GM23338 (cell line): Measurements from ENCODE around the gene KCNA2. TPM values are rescaled to one million over a fixed set of nuclear protein-coding genes. Genes with fewer than 3 reads are reported as not detected.

Source experiments
- ATAC-seq: fragments of 200-7000 bp; cut with Tn5 transposase; 3 replicates; pipeline ENCODE4 v1.9.1; 2020
- DNase-seq: peaks from one replicate; pipeline ENCODE4 v3.0.0-alpha.2; 2015; ENCODE audit warnings: low spot score
- H2AFZ ChIP-seq: fragments of 200-600 bp; sonication (generic); 2 replicates; pipeline ENCODE4 v1.8.0; 2016; ENCODE audit warnings: antibody characterized with exemption, mild to moderate bottlenecking, moderate library complexity
- H3F3A ChIP-seq: fragments of 200-600 bp; sonication (generic); replicated peaks from 2 replicates; pipeline ENCODE4 v1.8.0; 2017; ENCODE audit warnings: antibody characterized with exemption, mixed run types, low read depth
- H3K27ac ChIP-seq: fragments of 200-600 bp; sonication (generic); 2 replicates; pipeline ENCODE4 v1.6.1; 2016; ENCODE audit warnings: low read depth
- H3K27me3 ChIP-seq: fragments of 200-600 bp; sonication (generic); 2 replicates; pipeline ENCODE4 v1.8.0; 2016; ENCODE audit warnings: mild to moderate bottlenecking, mixed run types, moderate library complexity; ENCODE audit not compliant: insufficient read depth
- H3K36me3 ChIP-seq: fragments of 200-600 bp; sonication (generic); 2 replicates; pipeline ENCODE4 v1.8.0; 2016; ENCODE audit warnings: mild to moderate bottlenecking; ENCODE audit not compliant: insufficient read depth
- H3K4me1 ChIP-seq: fragments of 200-600 bp; sonication (generic); 2 replicates; pipeline ENCODE4 v1.8.0; 2016; ENCODE audit warnings: mild to moderate bottlenecking, moderate library complexity; ENCODE audit not compliant: insufficient read depth
- H3K4me2 ChIP-seq: fragments of 200-600 bp; sonication (generic); 2 replicates; pipeline ENCODE4 v1.7.1; 2017; ENCODE audit warnings: mixed run types
- H3K4me3 ChIP-seq: fragments of 200-600 bp; sonication (generic); 2 replicates; pipeline ENCODE4 v1.6.1; 2016; ENCODE audit warnings: mixed run types
- H3K79me2 ChIP-seq: fragments of 200-600 bp; sonication (generic); replicated peaks from 2 replicates; pipeline ENCODE4 v1.8.0; 2017; ENCODE audit warnings: mild to moderate bottlenecking; ENCODE audit not compliant: insufficient read depth
- H3K9me2 ChIP-seq: fragments of 200-600 bp; sonication (generic); 2 replicates; pipeline ENCODE4 v1.8.0; 2017; ENCODE audit not compliant: insufficient read depth
- H4K20me1 ChIP-seq: fragments of 200-600 bp; sonication (generic); replicated peaks from 2 replicates; pipeline ENCODE4 v1.8.0; 2017; ENCODE audit warnings: mild to moderate bottlenecking; ENCODE audit not compliant: insufficient read depth
- H3K27ac Mint-ChIP-seq: 2 replicates; pipeline ENCODE4 v1.8.0; 2020; ENCODE audit warnings: inconsistent platforms, mild to moderate bottlenecking, moderate library complexity, mixed read lengths
- H3K27me3 Mint-ChIP-seq: 3 replicates; pipeline ENCODE4 v1.8.0; 2022; ENCODE audit warnings: low read depth, mild to moderate bottlenecking, moderate library complexity, mixed read lengths, inconsistent platforms; ENCODE audit not compliant: insufficient read depth, poor library complexity
- H3K36me3 Mint-ChIP-seq: 3 replicates; pipeline ENCODE4 v1.8.0; 2021; ENCODE audit warnings: low read depth, mild to moderate bottlenecking, inconsistent platforms, moderate library complexity, mixed read lengths
- H3K4me1 Mint-ChIP-seq: 3 replicates; pipeline ENCODE4 v1.8.0; 2020; ENCODE audit warnings: mild to moderate bottlenecking, inconsistent platforms, mixed read lengths
- H3K4me3 Mint-ChIP-seq: 3 replicates; pipeline ENCODE4 v1.8.0; 2021; ENCODE audit warnings: moderate library complexity, mild to moderate bottlenecking, inconsistent platforms, mixed read lengths
- H3K9me3 Mint-ChIP-seq: 3 replicates; pipeline ENCODE4 v1.8.0; 2020; ENCODE audit warnings: moderate library complexity, mild to moderate bottlenecking, inconsistent platforms, mixed read lengths
- EZH2 ChIP-seq: fragments of 200-600 bp; sonication (generic); IDR thresholded peaks from one replicate; pipeline ENCODE4 v1.8.0; 2017; ENCODE audit warnings: antibody characterized with exemption, mild to moderate bottlenecking, low read depth; ENCODE audit not compliant: unreplicated experiment
- JUNB ChIP-seq: IDR thresholded peaks from one replicate; pipeline ENCODE4 v1.6.1; 2016; ENCODE audit warnings: antibody characterized with exemption; ENCODE audit not compliant: unreplicated experiment
- NANOG ChIP-seq: IDR thresholded peaks from 2 replicates; pipeline ENCODE4 v1.6.1; 2016; ENCODE audit warnings: antibody characterized with exemption, borderline replicate concordance
- ZNF331 ChIP-seq: fragments of 250-450 bp; sonication (Bioruptor Pico); IDR thresholded peaks from 2 replicates; pipeline ENCODE4 v1.5.0; 2020; ENCODE audit warnings: low read depth, mild to moderate bottlenecking, moderate library complexity
- polyA plus RNA-seq: library from polyadenylated mRNA; unstranded; fragments of >200 nt; fragmentation: Nextera tagmentation; extraction: Ambion mirVana; gene quantifications from 2 replicates; pipeline ENCODE4 v1.2.1, GENCODE V29; 2016
- total RNA-seq: library from RNA; depleted of rRNA; stranded (reverse); fragments of >200 nt; shearing (Covaris generic); gene quantifications from 2 replicates; pipeline ENCODE4 v1.2.3, GENCODE V29; 2014
- TF ChIP-seq, protein P1 (sequence below): IDR thresholded peaks from one replicate; pipeline ENCODE4 v1.6.1; 2018; ENCODE audit warnings: antibody characterized with exemption; ENCODE audit not compliant: unreplicated experiment
- TF ChIP-seq, protein P2 (sequence below), 2 experiments: fragments of 200-600 bp in 1 of 2; sonication (generic) in 1 of 2; conservative IDR thresholded peaks; 2 replicates each; pipeline versions ENCODE4 v1.5.1 to v1.6.1; 2016 to 2017; ENCODE audit warnings: antibody characterized with exemption in 2 of 2, low read depth in 2 of 2, mild to moderate bottlenecking in 2 of 2, moderate library complexity in 1 of 2
- TF ChIP-seq, protein P3 (sequence below): fragments of 250-450 bp; sonication (Bioruptor Pico); IDR thresholded peaks from 2 replicates; pipeline ENCODE4 v1.5.0; 2020; ENCODE audit warnings: mild to moderate bottlenecking, moderate library complexity

Gene KCNA2
- total and polyA plus RNA-seq, 2 experiments from 2014 or later = 0.11 to 1.5 TPM

DNA sequence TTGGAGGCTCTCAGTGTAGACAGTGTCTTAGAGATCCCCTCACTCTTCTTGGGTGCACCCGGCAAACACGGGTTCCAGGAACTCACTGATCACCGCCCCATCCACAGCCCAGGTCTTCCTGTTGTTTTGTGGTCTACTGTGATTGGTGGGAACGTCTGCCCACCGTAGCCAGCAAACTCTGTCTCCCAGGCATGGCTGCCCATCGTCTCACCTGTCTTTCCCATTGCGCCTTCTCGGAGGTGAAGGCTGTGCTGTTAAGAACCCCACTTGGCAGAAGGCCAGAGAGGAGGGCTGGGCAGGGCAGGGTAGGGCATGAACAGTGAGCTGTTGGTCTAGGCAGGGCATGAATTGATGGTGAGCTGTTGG, 14.1 kb upstream of the KCNA2 start (continued):
- TF ChIP-seq, protein P1, sequence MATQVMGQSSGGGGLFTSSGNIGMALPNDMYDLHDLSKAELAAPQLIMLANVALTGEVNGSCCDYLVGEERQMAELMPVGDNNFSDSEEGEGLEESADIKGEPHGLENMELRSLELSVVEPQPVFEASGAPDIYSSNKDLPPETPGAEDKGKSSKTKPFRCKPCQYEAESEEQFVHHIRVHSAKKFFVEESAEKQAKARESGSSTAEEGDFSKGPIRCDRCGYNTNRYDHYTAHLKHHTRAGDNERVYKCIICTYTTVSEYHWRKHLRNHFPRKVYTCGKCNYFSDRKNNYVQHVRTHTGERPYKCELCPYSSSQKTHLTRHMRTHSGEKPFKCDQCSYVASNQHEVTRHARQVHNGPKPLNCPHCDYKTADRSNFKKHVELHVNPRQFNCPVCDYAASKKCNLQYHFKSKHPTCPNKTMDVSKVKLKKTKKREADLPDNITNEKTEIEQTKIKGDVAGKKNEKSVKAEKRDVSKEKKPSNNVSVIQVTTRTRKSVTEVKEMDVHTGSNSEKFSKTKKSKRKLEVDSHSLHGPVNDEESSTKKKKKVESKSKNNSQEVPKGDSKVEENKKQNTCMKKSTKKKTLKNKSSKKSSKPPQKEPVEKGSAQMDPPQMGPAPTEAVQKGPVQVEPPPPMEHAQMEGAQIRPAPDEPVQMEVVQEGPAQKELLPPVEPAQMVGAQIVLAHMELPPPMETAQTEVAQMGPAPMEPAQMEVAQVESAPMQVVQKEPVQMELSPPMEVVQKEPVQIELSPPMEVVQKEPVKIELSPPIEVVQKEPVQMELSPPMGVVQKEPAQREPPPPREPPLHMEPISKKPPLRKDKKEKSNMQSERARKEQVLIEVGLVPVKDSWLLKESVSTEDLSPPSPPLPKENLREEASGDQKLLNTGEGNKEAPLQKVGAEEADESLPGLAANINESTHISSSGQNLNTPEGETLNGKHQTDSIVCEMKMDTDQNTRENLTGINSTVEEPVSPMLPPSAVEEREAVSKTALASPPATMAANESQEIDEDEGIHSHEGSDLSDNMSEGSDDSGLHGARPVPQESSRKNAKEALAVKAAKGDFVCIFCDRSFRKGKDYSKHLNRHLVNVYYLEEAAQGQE = no peak
- TF ChIP-seq EZH2 = no peak

DNA sequence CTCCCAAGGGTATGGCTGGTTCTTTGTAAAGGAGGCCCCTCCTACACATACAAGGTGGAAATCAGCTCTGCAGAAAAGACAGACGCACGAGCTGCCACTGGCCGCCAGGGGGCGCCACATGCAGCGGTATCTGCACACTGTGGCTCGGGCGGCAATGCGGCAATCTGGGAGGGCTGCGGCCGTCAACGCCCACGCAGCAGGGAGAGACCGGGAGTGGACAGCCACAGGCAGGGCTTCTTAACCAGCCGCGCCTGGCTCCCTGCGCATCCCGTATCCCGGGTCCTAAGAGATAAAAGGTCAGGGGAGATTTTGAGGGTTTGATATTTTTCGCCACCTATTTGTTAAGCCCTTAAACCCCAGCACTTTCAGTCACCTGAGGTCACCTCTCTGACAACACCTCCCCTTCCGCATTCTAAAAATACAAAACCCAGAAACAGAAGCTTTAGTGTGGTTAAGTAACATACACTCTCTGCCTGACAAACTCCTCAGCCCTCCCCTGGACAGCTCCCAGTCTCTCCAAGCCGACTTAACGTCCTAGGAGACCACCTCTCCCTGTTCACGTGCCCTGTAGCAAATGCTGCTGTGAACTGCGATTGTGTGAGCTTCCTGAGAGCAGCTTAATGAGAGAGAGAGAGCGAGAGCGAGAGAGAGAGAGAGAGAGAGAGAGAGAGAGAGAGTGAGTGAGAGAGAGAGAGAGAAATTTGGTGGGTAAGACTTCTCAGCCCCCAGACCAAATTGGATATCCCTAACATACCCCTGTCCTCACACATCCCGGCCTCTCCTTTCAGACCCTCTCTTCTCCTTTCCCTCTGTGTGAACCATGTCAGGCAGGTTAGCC, 13.5 kb upstream of the KCNA2 start:
- H3K9me2 ChIP-seq = no peaks in the 10 kb centered on the region
- DNase-seq = peak; percentile 89
- no peaks in the 10 kb centered on the region for H3K4me1 ChIP-seq
- no peaks in the 10 kb centered on the region; the same call in 2 of the 3 replicates for H3K9me3 Mint-ChIP-seq
- no peaks in the 10 kb centered on the region for H4K20me1 ChIP-seq
- ATAC-seq = peak; percentile 93
- H3K36me3 ChIP-seq = no peaks in the 10 kb centered on the region
- H3F3A ChIP-seq = no peaks in the 10 kb centered on the region
- no peak overlapping the region for H3K27ac Mint-ChIP-seq
- peaks cover 11% of the 10 kb centered on the region for H3K4me1 Mint-ChIP-seq
- H3K36me3 Mint-ChIP-seq = no peaks in the 10 kb centered on the region
- peak overlapping the region; percentile 98 for H2AFZ ChIP-seq
- peak overlapping the region; percentile 54 for H3K4me3 ChIP-seq
- no peak overlapping the region for H3K27ac ChIP-seq
- H3K79me2 ChIP-seq = no peaks in the 10 kb centered on the region
- H3K27me3 Mint-ChIP-seq = peaks cover 26% of the 10 kb centered on the region
- no peak for TF ChIP-seq JUNB
- TF ChIP-seq, protein P2, sequence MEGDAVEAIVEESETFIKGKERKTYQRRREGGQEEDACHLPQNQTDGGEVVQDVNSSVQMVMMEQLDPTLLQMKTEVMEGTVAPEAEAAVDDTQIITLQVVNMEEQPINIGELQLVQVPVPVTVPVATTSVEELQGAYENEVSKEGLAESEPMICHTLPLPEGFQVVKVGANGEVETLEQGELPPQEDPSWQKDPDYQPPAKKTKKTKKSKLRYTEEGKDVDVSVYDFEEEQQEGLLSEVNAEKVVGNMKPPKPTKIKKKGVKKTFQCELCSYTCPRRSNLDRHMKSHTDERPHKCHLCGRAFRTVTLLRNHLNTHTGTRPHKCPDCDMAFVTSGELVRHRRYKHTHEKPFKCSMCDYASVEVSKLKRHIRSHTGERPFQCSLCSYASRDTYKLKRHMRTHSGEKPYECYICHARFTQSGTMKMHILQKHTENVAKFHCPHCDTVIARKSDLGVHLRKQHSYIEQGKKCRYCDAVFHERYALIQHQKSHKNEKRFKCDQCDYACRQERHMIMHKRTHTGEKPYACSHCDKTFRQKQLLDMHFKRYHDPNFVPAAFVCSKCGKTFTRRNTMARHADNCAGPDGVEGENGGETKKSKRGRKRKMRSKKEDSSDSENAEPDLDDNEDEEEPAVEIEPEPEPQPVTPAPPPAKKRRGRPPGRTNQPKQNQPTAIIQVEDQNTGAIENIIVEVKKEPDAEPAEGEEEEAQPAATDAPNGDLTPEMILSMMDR (conservative IDR thresholded peaks at IDR 0.05; ENCODE audit: low read depth in 2 of 2) = peak; percentile 94 to 98
- TF ChIP-seq, protein P1 = no peak
- TF ChIP-seq ZNF331 (CRISPR knock-in tag) = no peak
- TF ChIP-seq NANOG = no peak
- TF ChIP-seq, protein P3, sequence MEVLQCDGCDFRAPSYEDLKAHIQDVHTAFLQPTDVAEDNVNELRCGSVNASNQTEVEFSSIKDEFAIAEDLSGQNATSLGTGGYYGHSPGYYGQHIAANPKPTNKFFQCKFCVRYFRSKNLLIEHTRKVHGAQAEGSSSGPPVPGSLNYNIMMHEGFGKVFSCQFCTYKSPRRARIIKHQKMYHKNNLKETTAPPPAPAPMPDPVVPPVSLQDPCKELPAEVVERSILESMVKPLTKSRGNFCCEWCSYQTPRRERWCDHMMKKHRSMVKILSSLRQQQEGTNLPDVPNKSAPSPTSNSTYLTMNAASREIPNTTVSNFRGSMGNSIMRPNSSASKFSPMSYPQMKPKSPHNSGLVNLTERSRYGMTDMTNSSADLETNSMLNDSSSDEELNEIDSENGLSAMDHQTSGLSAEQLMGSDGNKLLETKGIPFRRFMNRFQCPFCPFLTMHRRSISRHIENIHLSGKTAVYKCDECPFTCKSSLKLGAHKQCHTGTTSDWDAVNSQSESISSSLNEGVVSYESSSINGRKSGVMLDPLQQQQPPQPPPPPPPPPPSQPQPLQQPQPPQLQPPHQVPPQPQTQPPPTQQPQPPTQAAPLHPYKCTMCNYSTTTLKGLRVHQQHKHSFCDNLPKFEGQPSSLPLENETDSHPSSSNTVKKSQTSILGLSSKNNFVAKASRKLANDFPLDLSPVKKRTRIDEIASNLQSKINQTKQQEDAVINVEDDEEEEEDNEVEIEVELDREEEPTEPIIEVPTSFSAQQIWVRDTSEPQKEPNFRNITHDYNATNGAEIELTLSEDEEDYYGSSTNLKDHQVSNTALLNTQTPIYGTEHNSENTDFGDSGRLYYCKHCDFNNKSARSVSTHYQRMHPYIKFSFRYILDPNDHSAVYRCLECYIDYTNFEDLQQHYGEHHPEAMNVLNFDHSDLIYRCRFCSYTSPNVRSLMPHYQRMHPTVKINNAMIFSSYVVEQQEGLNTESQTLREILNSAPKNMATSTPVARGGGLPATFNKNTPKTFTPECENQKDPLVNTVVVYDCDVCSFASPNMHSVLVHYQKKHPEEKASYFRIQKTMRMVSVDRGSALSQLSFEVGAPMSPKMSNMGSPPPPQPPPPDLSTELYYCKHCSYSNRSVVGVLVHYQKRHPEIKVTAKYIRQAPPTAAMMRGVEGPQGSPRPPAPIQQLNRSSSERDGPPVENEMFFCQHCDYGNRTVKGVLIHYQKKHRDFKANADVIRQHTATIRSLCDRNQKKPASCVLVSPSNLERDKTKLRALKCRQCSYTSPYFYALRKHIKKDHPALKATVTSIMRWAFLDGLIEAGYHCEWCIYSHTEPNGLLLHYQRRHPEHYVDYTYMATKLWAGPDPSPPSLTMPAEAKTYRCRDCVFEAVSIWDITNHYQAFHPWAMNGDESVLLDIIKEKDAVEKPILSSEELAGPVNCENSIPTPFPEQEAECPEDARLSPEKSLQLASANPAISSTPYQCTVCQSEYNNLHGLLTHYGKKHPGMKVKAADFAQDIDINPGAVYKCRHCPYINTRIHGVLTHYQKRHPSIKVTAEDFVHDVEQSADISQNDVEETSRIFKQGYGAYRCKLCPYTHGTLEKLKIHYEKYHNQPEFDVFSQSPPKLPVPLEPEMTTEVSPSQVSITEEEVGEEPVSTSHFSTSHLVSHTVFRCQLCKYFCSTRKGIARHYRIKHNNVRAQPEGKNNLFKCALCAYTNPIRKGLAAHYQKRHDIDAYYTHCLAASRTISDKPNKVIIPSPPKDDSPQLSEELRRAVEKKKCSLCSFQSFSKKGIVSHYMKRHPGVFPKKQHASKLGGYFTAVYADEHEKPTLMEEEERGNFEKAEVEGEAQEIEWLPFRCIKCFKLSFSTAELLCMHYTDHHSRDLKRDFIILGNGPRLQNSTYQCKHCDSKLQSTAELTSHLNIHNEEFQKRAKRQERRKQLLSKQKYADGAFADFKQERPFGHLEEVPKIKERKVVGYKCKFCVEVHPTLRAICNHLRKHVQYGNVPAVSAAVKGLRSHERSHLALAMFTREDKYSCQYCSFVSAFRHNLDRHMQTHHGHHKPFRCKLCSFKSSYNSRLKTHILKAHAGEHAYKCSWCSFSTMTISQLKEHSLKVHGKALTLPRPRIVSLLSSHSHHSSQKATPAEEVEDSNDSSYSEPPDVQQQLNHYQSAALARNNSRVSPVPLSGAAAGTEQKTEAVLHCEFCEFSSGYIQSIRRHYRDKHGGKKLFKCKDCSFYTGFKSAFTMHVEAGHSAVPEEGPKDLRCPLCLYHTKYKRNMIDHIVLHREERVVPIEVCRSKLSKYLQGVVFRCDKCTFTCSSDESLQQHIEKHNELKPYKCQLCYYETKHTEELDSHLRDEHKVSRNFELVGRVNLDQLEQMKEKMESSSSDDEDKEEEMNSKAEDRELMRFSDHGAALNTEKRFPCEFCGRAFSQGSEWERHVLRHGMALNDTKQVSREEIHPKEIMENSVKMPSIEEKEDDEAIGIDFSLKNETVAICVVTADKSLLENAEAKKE = no peak
- H3K4me2 ChIP-seq = peak overlapping the region; percentile 79
- peaks cover 28% of the 10 kb centered on the region for H3K27me3 ChIP-seq
- H3K4me3 Mint-ChIP-seq = peak overlapping the region; percentile 63
